CD4-positive, alpha-beta T cell (primary cell): ENCODE data around the gene TIE1. TPM values are rescaled to one million over a fixed set of nuclear protein-coding genes. Genes with fewer than 3 reads are reported as not detected.

Experiments used
- ATAC-seq: fragments of 200-7000 bp; cut with Tn5 transposase; one replicate; pipeline ENCODE4 v1.10.0; 2022; ENCODE audit warnings: mild to moderate bottlenecking; ENCODE audit not compliant: poor library complexity
- CTCF ChIA-PET: fragments of 350-600 bp; sonication (Branson Sonifier 250); formaldehyde crosslinking; loops from one replicate; lab custom pipeline; 2021; ENCODE audit warnings: antibody characterized with exemption, inconsistent platforms; lab: Charles Lee
- POLR2A ChIA-PET: fragments of 350-600 bp; sonication (Branson Sonifier 250); formaldehyde crosslinking; loops from one replicate; lab custom pipeline; 2021; ENCODE audit warnings: antibody characterized with exemption, inconsistent platforms; lab: Charles Lee
- DNase-seq, 14 experiments: peaks; one replicate each; pipeline ENCODE4 v3.0.0-alpha.2; 2013 to 2020; ENCODE audit warnings: mixed read lengths in 2 of 14
- H3K27ac ChIP-seq, 2 donors: one replicate each; pipeline versions ENCODE4 v1.5.1 to v1.7.0; 2013; ENCODE audit warnings: low read length in 2 of 2, low read depth in 1 of 2, mild to moderate bottlenecking in 1 of 2
- H3K27me3 ChIP-seq, 2 experiments: 1 replicate in 1 of 2; 2 replicates in 1 of 2; pipeline versions ENCODE4 v1.6.1 to v1.7.0; 2013; ENCODE audit warnings: low read length in 2 of 2, control low read depth in 1 of 2, mild to moderate bottlenecking in 1 of 2, moderate library complexity in 1 of 2; ENCODE audit not compliant: insufficient read depth in 2 of 2, control insufficient read depth in 1 of 2
- H3K36me3 ChIP-seq: one replicate; pipeline ENCODE4 v1.6.1; 2013; ENCODE audit warnings: low read length, control low read depth; ENCODE audit not compliant: insufficient read depth
- H3K4me1 ChIP-seq: one replicate; pipeline ENCODE4 v1.6.1; 2013; ENCODE audit warnings: low read length, control low read depth; ENCODE audit not compliant: insufficient read depth
- H3K4me3 ChIP-seq: one replicate; pipeline ENCODE4 v1.5.1; 2013; ENCODE audit warnings: mild to moderate bottlenecking, low read length, moderate library complexity
- H3K9me3 ChIP-seq, 2 experiments: 1 replicate in 1 of 2; 2 replicates in 1 of 2; pipeline versions ENCODE4 v1.6.1 to v1.7.0; 2013; ENCODE audit warnings: low read length in 2 of 2, mild to moderate bottlenecking in 2 of 2, control low read depth in 1 of 2, moderate library complexity in 1 of 2; ENCODE audit not compliant: control insufficient read depth in 1 of 2, insufficient read depth in 1 of 2
- H3K27ac Mint-ChIP-seq: one replicate; pipeline ENCODE4 v1.8.0; 2020; ENCODE audit warnings: mixed read lengths
- H3K27me3 Mint-ChIP-seq: one replicate; pipeline ENCODE4 v1.8.0; 2021; ENCODE audit warnings: mixed read lengths
- H3K36me3 Mint-ChIP-seq: one replicate; pipeline ENCODE4 v1.8.0; 2021; ENCODE audit warnings: low read depth, mixed read lengths
- H3K4me1 Mint-ChIP-seq: one replicate; pipeline ENCODE4 v1.8.0; 2021; ENCODE audit warnings: low read depth, mixed read lengths
- H3K4me3 Mint-ChIP-seq: one replicate; pipeline ENCODE4 v1.8.0; 2020; ENCODE audit warnings: mild to moderate bottlenecking, mixed read lengths
- H3K9me3 Mint-ChIP-seq: one replicate; pipeline ENCODE4 v1.8.0; 2020; ENCODE audit warnings: mixed read lengths
- intact Hi-C, 2 experiments: fragments of 100-400 bp; cut with DNase I in 1 of 2; cut with micrococcal nuclease in 1 of 2; formaldehyde crosslinking; loops; one replicate each; pipeline versions ENCODE4 v1.15.1 to v1.9.0; 2023 to 2025; cut with DNase I, micrococcal nuclease
- total RNA-seq, 174 experiments: library from RNA in 2 of 174; stranded (reverse) in 2 of 174; gene quantifications; one replicate each; pipeline ENCODE4 v1.2.3 and lab custom pipeline; 2021 to 2026
- TF ChIP-seq, protein P1 (sequence below): fragments of 200-600 bp; IDR thresholded peaks from one replicate; pipeline ENCODE4 v1.8.0; 2022; ENCODE audit warnings: antibody characterized with exemption, mild to moderate bottlenecking

The TIE1 gene
- total RNA-seq, 2 experiments from 2014 or later, result not detected

DNA sequence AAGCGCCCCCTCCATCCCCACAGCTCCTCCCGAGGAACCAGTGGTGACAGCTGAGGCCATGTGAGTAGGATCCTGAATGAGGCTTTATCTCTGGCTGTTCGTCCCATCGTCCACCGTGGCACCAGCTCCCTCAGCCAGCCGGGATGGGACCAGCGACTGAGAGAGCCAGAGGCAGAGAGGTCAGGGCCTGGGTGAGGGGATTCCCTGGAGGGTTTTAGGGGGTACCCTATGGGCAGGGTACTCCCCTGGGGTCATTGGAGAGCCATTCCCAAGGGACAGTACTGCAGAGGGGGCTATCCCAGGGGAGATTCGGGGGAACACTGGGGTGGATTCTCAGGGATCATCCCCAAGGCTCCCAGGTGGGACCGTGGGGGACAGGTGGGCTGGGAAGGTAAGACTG is 28.6 kb upstream of the TIE1 start:
- ChIA-PET POLR2A (no interaction called here), CTCF (no interaction called here)
- intact Hi-C loops, result no loop called here
- no peak overlapping the region for H3K27ac ChIP-seq
- peaks cover 24% of the 10 kb centered on the region for H3K4me1 ChIP-seq
- TF ChIP-seq, protein P1, sequence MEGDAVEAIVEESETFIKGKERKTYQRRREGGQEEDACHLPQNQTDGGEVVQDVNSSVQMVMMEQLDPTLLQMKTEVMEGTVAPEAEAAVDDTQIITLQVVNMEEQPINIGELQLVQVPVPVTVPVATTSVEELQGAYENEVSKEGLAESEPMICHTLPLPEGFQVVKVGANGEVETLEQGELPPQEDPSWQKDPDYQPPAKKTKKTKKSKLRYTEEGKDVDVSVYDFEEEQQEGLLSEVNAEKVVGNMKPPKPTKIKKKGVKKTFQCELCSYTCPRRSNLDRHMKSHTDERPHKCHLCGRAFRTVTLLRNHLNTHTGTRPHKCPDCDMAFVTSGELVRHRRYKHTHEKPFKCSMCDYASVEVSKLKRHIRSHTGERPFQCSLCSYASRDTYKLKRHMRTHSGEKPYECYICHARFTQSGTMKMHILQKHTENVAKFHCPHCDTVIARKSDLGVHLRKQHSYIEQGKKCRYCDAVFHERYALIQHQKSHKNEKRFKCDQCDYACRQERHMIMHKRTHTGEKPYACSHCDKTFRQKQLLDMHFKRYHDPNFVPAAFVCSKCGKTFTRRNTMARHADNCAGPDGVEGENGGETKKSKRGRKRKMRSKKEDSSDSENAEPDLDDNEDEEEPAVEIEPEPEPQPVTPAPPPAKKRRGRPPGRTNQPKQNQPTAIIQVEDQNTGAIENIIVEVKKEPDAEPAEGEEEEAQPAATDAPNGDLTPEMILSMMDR, result no peak
- Mint-ChIP-seq H3K27me3 (peaks cover 22% of the 10 kb centered on the region), H3K36me3 (no peaks in the 10 kb centered on the region), H3K4me3 (no peak overlapping the region), H3K9me3 (peaks cover 2% of the 10 kb centered on the region), H3K27ac (no peak overlapping the region), H3K4me1 (peaks cover 38% of the 10 kb centered on the region)
- H3K4me3 ChIP-seq, result no peak overlapping the region
- no peak for ATAC-seq
- no peak for DNase-seq
- H3K27me3 ChIP-seq, result peaks cover 0 to 8% of the 10 kb centered on the region in 2 experiments
- H3K36me3 ChIP-seq, result no peaks in the 10 kb centered on the region
- H3K9me3 ChIP-seq, result peaks cover 0 to 7% of the 10 kb centered on the region in 2 experiments

DNA sequence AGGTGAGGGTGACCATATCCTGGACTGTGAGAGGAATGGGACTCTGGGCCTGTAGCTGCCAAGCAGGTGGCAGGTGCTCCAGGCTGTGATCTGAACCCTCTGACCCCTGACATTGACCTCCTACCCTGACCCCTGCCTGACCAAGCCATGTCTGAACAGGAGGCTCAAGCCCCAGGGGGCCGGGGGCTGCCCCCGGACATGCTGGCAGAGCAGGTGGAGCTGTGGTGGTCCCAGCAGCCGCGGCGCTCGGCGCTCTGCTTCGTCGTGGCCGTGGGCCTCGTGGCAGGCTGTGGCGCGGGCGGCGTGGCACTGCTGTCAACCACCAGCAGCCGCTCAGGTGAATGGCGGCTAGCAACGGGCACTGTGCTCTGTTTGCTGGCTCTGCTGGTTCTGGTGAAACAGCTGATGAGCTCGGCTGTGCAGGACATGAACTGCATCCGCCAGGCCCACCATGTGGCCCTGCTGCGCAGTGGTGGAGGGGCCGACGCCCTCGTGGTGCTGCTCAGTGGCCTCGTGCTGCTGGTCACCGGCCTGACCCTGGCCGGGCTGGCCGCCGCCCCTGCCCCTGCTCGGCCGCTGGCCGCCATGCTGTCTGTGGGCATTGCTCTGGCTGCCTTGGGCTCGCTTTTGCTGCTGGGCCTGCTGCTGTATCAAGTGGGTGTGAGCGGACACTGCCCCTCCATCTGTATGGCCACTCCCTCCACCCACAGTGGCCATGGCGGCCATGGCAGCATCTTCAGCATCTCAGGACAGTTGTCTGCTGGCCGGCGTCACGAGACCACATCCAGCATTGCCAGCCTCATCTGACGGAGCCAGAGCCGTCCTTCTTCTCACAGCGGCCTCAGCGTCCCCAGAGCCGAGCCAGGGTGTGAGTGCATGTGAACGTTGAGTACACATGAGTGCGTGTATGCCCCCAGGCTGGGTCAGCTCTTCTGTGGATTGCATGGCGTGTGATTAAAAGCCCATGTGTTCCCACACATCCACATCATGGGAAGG is 27.9 kb upstream of the TIE1 start:
- H3K4me1 ChIP-seq, result peaks cover 24% of the 10 kb centered on the region
- Mint-ChIP-seq H3K27ac (no peak overlapping the region), H3K27me3 (peaks cover 22% of the 10 kb centered on the region), H3K36me3 (no peaks in the 10 kb centered on the region), H3K4me3 (no peak overlapping the region), H3K4me1 (peaks cover 38% of the 10 kb centered on the region), H3K9me3 (peaks cover 2% of the 10 kb centered on the region)
- ATAC-seq, result no peak
- intact Hi-C loops, result no loop called here
- CTCF ChIA-PET, result no interaction called here
- no peak for DNase-seq
- no peaks in the 10 kb centered on the region for H3K36me3 ChIP-seq
- TF ChIP-seq, protein P1, result no peak
- peaks cover 0 to 7% of the 10 kb centered on the region in 2 experiments for H3K9me3 ChIP-seq
- POLR2A ChIA-PET, result interaction anchor here (1.5 kb wide), 1 partner anchor 117 kb away, joined by 5 read pairs; the partner anchor contains the start of genes MED8 and SZT2
- H3K27me3 ChIP-seq, result peaks cover 0 to 8% of the 10 kb centered on the region in 2 experiments
- no peak overlapping the region for H3K4me3 ChIP-seq
- H3K27ac ChIP-seq, result no peak overlapping the region

DNA sequence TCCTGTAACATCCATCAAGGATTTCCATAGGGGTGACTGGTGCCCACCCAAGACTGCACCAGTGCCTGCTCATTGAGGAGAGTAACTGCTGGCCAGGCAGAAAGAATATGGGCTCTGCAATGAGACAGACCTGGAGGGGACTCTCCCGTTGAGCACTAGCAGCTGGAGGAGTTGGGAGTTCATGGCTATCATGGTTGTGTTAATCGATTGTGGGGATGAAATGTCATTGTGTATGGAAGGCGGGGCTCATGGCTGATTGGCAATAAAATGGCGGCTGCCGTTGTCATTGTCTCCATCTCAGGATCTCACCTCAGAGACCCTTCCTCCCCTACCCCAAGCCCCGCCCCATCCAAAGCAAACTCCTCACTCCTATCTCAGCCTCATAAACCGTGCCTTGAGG is 27.1 kb upstream of the TIE1 start:
- peaks cover 0 to 7% of the 10 kb centered on the region in 2 experiments for H3K9me3 ChIP-seq
- H3K27me3 ChIP-seq, result peaks cover 0 to 8% of the 10 kb centered on the region in 2 experiments
- H3K4me3 ChIP-seq, result no peak overlapping the region
- Mint-ChIP-seq H3K36me3 (no peaks in the 10 kb centered on the region), H3K9me3 (peaks cover 2% of the 10 kb centered on the region), H3K27me3 (peaks cover 22% of the 10 kb centered on the region), H3K27ac (no peak overlapping the region), H3K4me1 (peaks cover 38% of the 10 kb centered on the region), H3K4me3 (no peak overlapping the region)
- TF ChIP-seq, protein P1, result no peak
- no peak overlapping the region for H3K27ac ChIP-seq
- no peaks in the 10 kb centered on the region for H3K36me3 ChIP-seq
- ChIA-PET POLR2A (interaction anchor here (1.5 kb wide), 1 partner anchor 116 kb away, joined by 5 read pairs; the partner anchor contains the start of genes MED8 and SZT2), CTCF (no interaction called here)
- peaks cover 24% of the 10 kb centered on the region for H3K4me1 ChIP-seq
- DNase-seq, result no peak
- intact Hi-C loops, result no loop called here
- no peak for ATAC-seq
